Measurements from ENCODE around the gene POLR3GL. TPM values are rescaled to one million over a fixed set of nuclear protein-coding genes. Genes with fewer than 3 reads are reported as not detected.

POLR3GL gene
- total RNA-seq, 4 donors from 2014 or later = 7.3 to 16.7 (median 11.9) TPM

- no peaks in the 10 kb centered on the region for H3K36me3 ChIP-seq
- H3K9me3 ChIP-seq = no peaks in the 10 kb centered on the region
- H3K27ac ChIP-seq = no peak overlapping the region
- no peaks in the 10 kb centered on the region for H3K4me1 ChIP-seq
- H3K4me3 ChIP-seq = no peak overlapping the region
- 74% methylated on average over 4 of the region's 4 CpGs for WGBS
- no peaks in the 10 kb centered on the region for H3K27me3 ChIP-seq
- no peak for DNase-seq (ENCODE audit: low spot score in 2 of 2)
- TF ChIP-seq POLR2A (IDR thresholded peaks at IDR 0.05) (no peak), EP300 (IDR thresholded peaks at IDR 0.05) (no peak), CTCF (IDR thresholded peaks at IDR 0.05) (no peak), POLR2AphosphoS5 (IDR thresholded peaks at IDR 0.05) (no peak)
Measured at GRCh38 chr1:145942405-145942804, 22.1 kb upstream of the POLR3GL start.

- 68% methylated on average over 6 of the region's 6 CpGs for WGBS
- Histone ChIP-seq H3K4me1 (no peaks in the 10 kb centered on the region), H3K4me3 (no peak overlapping the region), H3K27ac (no peak overlapping the region), H3K9me3 (no peaks in the 10 kb centered on the region), H3K36me3 (no peaks in the 10 kb centered on the region), H3K27me3 (no peaks in the 10 kb centered on the region)
- DNase-seq (ENCODE audit: low spot score in 2 of 2) = no peak
- TF ChIP-seq POLR2A (IDR thresholded peaks at IDR 0.05) (no peak), CTCF (IDR thresholded peaks at IDR 0.05) (no peak), EP300 (IDR thresholded peaks at IDR 0.05) (no peak), POLR2AphosphoS5 (IDR thresholded peaks at IDR 0.05) (no peak)
Measured at GRCh38 chr1:145942871-145943270, 21.6 kb upstream of the POLR3GL start.

GRCh38 chr1:145944532-145944931 is 20.0 kb upstream of the POLR3GL start:
- TF ChIP-seq POLR2AphosphoS5 (IDR thresholded peaks at IDR 0.05) = no peak
- no peak for TF ChIP-seq POLR2A (IDR thresholded peaks at IDR 0.05)
- no peak for TF ChIP-seq CTCF (IDR thresholded peaks at IDR 0.05)
- TF ChIP-seq EP300 (IDR thresholded peaks at IDR 0.05) = no peak
- H3K4me1 ChIP-seq = peaks cover 2% of the 10 kb centered on the region
- WGBS = 100% methylated on average over 2 of the region's 3 CpGs
- no peaks in the 10 kb centered on the region for H3K27me3 ChIP-seq
- no peak overlapping the region for H3K27ac ChIP-seq
- no peaks in the 10 kb centered on the region for H3K36me3 ChIP-seq
- no peak overlapping the region for H3K4me3 ChIP-seq
- no peaks in the 10 kb centered on the region for H3K9me3 ChIP-seq
- no peak for DNase-seq (ENCODE audit: low spot score in 2 of 2)

GRCh38 chr1:145946477-145946986 is 18.0 kb upstream of the POLR3GL start:
- TF ChIP-seq CTCF (IDR thresholded peaks at IDR 0.05) (no peak), POLR2AphosphoS5 (IDR thresholded peaks at IDR 0.05) (no peak), POLR2A (IDR thresholded peaks at IDR 0.05) (no peak), EP300 (IDR thresholded peaks at IDR 0.05) (no peak)

GRCh38 chr1:145947551-145947950 is 16.9 kb upstream of the POLR3GL start:
- no peaks in the 10 kb centered on the region for H3K9me3 ChIP-seq
- no peak overlapping the region for H3K27ac ChIP-seq
- peaks cover 5% of the 10 kb centered on the region for H3K4me1 ChIP-seq
- H3K36me3 ChIP-seq = no peaks in the 10 kb centered on the region
- DNase-seq (ENCODE audit: low spot score in 2 of 2) = no peak
- no peak overlapping the region for H3K4me3 ChIP-seq
- no peak for TF ChIP-seq POLR2AphosphoS5 (IDR thresholded peaks at IDR 0.05)
- TF ChIP-seq EP300 (IDR thresholded peaks at IDR 0.05) = no peak
- no peak for TF ChIP-seq POLR2A (IDR thresholded peaks at IDR 0.05)
- no peak for TF ChIP-seq CTCF (IDR thresholded peaks at IDR 0.05)
- 71% methylated on average over 4 of the region's 4 CpGs for WGBS
- no peaks in the 10 kb centered on the region for H3K27me3 ChIP-seq

More at GRCh38 chr1:145946477-145946986, 18.0 kb upstream of the POLR3GL start:
- H3K4me1 ChIP-seq = peaks cover 5% of the 10 kb centered on the region
- H3K27me3 ChIP-seq = no peaks in the 10 kb centered on the region
- H3K4me3 ChIP-seq = no peak overlapping the region
- WGBS = 95% methylated on average over 4 of the region's 4 CpGs
- DNase-seq (ENCODE audit: low spot score in 2 of 2) = no peak
- H3K36me3 ChIP-seq = no peaks in the 10 kb centered on the region
- no peaks in the 10 kb centered on the region for H3K9me3 ChIP-seq
- H3K27ac ChIP-seq = no peak overlapping the region
